ENCODE results near the gene RAB26. TPM values are rescaled to one million over a fixed set of nuclear protein-coding genes. Genes with fewer than 3 reads are reported as not detected.

Gene RAB26
- total and polyA plus RNA-seq, 4 donors = 1.9 to 3.9 (median 3.0) TPM

- no peak overlapping the region for H3K9ac ChIP-seq (ENCODE audit: low read depth in 1 of 2, low read length in 2 of 2)
- no peak overlapping the region for H3K27ac ChIP-seq (ENCODE audit: low read depth in 1 of 2, low read length in 2 of 2)
- no peaks in the 10 kb centered on the region for H3K9me3 ChIP-seq (ENCODE audit: control insufficient read depth in 4 of 4, low read length in 3 of 4)
- no peak overlapping the region for H3K4me3 ChIP-seq (ENCODE audit: low read depth in 1 of 3, low read length in 3 of 3)
- no peaks in the 10 kb centered on the region for H3K4me1 ChIP-seq (ENCODE audit: control insufficient read depth in 4 of 4, insufficient read depth in 4 of 4, low read length in 3 of 4)
- peaks cover 12 to 64% (median 33%) of the 10 kb centered on the region in 4 donors for H3K36me3 ChIP-seq (ENCODE audit: control insufficient read depth in 4 of 4, insufficient read depth in 3 of 4, low read depth in 1 of 4, low read length in 3 of 4)
- H3K27me3 ChIP-seq (ENCODE audit: control insufficient read depth in 4 of 4, insufficient read depth in 4 of 4, low read length in 3 of 4) = no peaks in the 10 kb centered on the region
- 95% methylated on average over 4 of the region's 4 CpGs for WGBS
- TF ChIP-seq ATF3 (IDR thresholded peaks at IDR 0.05) (no peak), EGR1 (IDR thresholded peaks at IDR 0.05; ENCODE audit: low read depth in 2 of 2) (no peak), CTCF (IDR thresholded peaks at IDR 0.05; ENCODE audit: low read depth, low read length, missing input control) (no peak), FOXA2 (IDR thresholded peaks at IDR 0.05) (no peak), RAD21 (IDR thresholded peaks at IDR 0.05) (no peak), JUND (IDR thresholded peaks at IDR 0.05) (no peak), REST (IDR thresholded peaks at IDR 0.05) (no peak)
- no peak for DNase-seq (ENCODE audit: low spot score)
Measured at GRCh38 chr16:2173916-2174315, 25.5 kb downstream of the RAB26 start.

GRCh38 chr16:2174396-2175131, 26.1 kb downstream of the RAB26 start:
- Histone ChIP-seq H3K9me3 (ENCODE audit: control insufficient read depth in 4 of 4, low read length in 3 of 4) (no peaks in the 10 kb centered on the region), H3K4me3 (ENCODE audit: low read depth in 1 of 3, low read length in 3 of 3) (no peak overlapping the region), H3K9ac (ENCODE audit: low read depth in 1 of 2, low read length in 2 of 2) (no peak overlapping the region), H3K36me3 (ENCODE audit: control insufficient read depth in 4 of 4, insufficient read depth in 3 of 4, low read depth in 1 of 4, low read length in 3 of 4) (peaks cover 12 to 64% (median 33%) of the 10 kb centered on the region in 4 donors), H3K27me3 (ENCODE audit: control insufficient read depth in 4 of 4, insufficient read depth in 4 of 4, low read length in 3 of 4) (no peaks in the 10 kb centered on the region), H3K27ac (ENCODE audit: low read depth in 1 of 2, low read length in 2 of 2) (no peak overlapping the region), H3K4me1 (ENCODE audit: control insufficient read depth in 4 of 4, insufficient read depth in 4 of 4, low read length in 3 of 4) (no peaks in the 10 kb centered on the region)
- no peak for DNase-seq (ENCODE audit: low spot score)
- WGBS = 93% methylated on average over 21 of the region's 21 CpGs
- TF ChIP-seq ZBTB33 (IDR thresholded peaks at IDR 0.05) (no peak), YY1 (IDR thresholded peaks at IDR 0.05) (no peak), EGR1 (IDR thresholded peaks at IDR 0.05; ENCODE audit: low read depth in 2 of 2) (no peak), NR2F2 (IDR thresholded peaks at IDR 0.05) (no peak), FOXA2 (IDR thresholded peaks at IDR 0.05) (no peak), JUND (IDR thresholded peaks at IDR 0.05) (no peak), ATF3 (IDR thresholded peaks at IDR 0.05) (no peak), GABPA (IDR thresholded peaks at IDR 0.05 in 1 of 2, conservative IDR thresholded peaks at IDR 0.05 in 1 of 2) (no peak), FOXA1 (IDR thresholded peaks at IDR 0.05) (no peak), RAD21 (IDR thresholded peaks at IDR 0.05) (no peak), TAF1 (conservative IDR thresholded peaks at IDR 0.05) (no peak), REST (IDR thresholded peaks at IDR 0.05) (no peak), RXRA (IDR thresholded peaks at IDR 0.05) (no peak), SP1 (IDR thresholded peaks at IDR 0.05) (no peak), HNF4A (conservative IDR thresholded peaks at IDR 0.05) (no peak), CTCF (IDR thresholded peaks at IDR 0.05; ENCODE audit: low read depth, low read length, missing input control) (no peak)

Data from liver (tissue), 9 donors.